ENCODE measurements around the gene GATAD2B.

GATAD2B gene

DNA sequence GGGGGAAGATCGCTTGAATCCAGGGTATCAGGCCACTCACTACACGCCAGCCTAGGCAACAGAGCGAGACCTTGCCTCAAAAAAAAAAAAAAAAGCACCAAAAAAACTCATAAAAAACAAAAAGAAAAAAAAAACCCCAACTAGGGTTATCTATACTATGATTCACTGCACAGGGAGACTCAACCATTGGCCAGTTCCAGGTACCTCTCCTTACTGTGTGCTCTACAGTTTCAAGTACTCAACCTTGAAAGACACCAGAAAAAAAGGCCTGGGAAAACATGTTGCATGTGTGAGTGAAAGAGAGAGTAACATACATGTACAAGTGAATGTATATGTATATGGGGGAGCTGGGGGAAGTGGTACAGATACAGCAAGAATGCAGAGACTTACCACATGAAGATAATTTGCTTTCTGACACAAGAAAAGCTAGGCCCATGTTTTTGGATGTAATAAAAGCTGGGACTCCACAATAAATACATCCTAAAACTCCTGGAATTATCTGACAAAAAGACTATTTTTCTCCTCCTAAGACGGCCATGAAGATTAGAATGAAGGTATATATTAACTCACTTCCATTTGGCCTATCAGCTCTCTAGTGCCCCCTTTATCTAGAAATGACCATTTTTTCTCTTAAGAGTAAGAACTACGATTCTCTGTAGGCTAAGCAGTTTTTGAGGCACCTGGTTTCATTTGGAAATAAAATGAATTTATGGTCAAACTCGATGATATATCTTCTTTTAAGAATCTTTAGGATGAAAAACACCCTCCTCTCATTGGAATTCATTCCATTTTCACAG is 95.4 kb downstream of the GATAD2B start:
- no peak for DNase-seq

DNA sequence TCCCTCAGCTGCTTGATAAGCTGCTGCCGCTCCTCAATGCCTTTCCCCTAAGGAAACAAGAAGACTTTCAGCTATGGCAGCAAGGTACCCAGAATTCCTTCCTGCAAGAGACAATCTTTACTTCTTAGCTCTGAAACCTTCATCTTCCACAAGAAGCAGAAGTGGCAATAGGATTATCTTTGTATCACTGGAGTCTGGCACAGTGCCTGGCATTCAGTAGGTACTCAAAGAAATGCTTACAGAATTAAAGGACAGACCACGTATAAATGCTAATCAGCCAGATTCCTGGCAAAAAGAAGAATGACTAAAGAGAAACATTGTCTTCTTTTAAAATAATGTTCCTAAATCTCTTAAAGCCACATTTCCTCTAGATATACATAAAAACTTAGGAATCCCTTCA is 103.9 kb downstream of the GATAD2B start:
- DNase-seq = no peak

DNA sequence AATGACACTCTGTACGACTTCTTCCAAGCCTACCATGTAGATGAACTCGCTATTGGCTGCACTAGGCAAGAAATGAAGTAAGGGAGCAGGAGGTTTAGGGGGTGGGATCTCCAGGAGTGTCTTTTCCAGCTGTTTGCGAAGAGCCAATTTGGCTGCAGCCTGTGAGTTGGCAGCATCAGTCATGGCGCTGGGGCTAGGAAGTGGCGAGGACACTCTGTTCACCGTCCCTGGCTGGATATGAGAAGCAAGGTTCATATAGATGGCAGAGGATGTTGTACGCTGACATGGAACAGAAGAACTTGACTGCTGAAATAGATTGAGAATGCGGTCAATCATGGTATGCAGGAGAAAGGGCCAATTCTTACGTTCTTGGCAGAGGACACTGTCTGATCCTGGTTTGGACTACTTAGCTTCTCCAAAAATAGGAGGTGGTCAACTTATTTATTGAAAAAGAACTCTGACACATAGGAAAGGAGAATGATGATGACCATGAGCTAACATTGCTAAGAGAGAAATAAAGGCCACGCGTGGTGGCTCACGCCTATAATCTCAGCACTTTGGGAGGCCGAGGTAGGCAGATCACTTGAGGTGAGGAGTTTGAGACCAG is 106.4 kb downstream of the GATAD2B start:
- DNase-seq = no peak

DNA sequence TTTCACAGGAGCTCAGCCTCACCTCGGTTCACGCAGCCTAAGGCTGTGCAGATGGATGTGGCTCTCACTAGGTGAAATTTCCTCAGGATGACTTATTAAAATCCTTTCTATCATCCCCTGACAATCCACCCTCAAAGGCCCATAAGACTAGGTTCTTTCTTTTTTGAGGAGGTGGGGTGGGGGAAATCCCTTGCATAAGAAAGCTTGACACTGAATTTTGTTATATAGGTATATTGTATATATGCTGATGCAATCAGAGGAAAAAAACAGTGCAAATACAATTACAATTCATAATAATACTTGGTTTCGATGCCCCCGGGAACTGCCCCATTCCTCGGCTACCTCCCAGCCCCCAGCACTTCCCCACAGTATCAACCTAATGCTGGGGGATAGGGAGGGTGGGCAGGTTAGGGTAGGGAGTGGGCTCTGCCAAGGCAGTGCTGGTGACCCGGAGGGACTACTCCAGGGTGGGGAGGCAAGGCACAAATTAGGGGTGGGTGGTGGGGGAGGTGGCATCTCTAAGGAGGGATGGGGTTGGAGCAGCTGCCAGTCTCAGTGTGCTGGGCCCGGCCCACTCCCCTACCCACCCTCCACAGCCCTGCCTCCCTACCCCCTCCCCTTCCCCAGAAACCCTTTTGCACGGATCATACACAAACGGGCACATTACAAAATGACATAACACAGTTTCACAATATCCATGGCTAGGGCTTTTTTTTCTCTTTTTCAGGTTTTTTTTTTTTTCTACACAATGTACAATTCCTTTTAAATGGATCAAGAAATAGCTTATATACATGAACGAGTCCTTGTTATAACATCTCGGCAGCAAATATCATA is 116.7 kb downstream of the GATAD2B start:
- no peak for DNase-seq

DNA sequence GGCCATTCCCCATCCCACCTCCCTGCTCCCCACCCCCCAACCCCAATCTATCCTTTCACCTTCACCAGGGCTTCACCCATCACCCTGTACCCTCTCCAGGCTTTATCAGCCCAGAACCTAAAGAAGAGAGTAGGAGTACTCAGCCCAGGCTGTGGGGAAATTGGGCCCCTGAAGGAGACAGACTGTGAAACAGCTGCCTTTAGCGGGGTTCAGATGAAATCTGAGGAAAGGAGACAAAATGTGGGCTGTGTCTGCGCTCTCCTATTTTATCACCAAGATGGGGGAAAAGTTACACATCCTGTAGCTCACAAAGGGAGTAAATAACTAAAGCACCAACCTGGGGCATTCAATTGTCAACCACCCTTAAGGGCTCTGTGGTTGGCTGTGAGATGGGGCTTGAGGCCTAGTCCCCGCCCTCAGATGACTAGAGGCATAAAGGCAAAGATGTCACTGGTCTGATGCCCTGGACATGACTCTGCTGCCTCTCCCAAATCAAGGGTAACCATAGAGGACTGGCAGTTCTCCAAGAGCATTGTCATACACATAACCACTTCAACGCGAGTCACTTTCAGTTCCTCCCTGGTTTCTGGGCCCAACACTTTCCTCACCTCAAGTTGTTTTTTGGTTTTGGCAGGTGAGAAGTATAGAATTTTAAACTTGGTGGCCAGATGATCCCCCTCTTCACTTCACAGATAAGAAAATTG is 117.6 kb downstream of the GATAD2B start:
- no peak for DNase-seq

DNA sequence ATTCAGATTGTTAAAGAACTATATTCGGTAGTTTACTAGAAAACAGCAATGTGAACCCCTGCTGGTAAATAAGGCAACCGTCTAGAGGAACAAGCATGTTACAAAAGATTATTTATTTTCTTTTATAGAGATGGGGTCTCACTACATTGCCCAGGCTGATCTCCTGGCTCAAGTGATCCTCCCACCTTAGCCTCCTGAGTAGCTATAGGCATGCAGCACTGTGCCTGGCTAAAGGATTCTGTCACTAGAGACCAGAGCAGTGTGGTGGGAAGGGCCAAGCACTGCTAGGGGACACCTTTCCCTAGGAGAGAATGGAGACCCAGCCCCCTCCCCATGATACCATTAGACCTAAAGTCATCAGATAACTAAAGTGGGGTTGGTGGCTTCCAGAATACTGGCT is 118.7 kb downstream of the GATAD2B start:
- DNase-seq = no peak

DNA sequence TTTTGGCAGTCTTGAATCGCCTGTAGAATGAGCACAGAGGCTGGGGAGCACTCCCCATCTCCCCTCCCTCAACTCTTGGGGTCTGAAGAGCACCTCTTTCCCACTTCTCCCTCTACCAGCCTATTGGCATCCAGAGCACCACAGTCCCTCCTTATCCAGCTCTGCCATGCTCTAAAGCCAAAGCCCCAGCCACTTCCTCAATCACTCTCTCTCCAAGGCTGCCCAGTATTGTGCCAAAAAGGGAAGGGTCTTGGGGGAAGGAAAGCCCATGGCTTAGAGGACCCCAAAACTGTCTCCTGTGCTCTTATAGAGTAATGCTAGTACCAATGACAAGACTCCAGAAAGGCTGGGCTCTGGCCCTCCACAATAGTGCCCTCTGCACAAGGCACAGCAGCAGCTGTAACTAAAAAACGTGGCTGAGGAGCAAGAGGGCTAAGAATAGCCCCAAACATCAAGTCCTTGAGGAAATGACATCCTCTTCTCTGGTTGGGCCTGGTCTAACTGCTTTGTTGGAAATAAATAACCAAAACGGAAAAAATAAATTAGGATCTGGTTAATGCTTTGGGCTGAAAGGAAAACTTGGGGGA is 119.2 kb downstream of the GATAD2B start:
- DNase-seq = no peak

DNA sequence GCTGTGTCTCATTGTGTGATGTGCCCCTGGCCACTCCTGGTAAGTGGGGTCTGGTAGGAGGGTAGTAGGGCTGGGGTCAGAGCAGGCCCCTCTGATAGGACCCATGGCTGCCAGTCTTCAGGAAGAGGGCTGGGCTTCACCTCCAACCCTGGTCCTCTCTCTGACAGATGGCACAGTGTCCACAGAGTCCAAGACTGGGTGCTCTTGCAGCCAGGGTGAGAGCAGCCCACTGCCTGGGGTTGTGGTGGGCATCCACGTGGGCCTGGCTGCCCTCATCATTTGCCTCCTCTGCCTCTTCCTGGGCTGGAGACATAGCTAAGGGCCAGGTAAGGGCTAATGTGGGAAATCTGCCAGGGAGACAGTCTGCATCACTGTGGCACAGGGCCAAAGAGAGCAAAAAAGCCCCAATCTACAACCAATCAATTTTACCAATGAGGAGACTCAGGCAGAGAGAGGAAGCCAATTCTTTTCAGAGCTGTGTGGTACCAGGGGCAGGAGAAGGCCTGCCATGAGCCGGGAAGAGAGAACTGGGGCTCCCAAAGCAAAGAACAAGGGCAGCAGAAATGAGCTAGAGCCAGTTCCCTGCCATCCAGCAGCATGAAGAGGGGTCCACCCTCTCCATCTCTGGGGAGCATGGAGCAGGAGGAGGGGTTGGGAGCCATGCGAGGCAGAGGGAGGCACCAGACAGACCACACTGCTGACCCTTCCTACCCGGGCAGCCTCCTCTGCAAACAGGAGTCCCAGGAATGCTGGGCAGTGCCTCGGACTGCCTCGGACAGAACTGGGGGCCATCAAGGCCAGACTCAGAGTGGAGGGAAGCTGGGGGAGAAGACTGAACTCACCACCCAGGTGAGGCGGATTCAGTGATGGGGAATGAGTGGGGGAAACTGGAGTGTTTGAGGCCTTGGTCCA is 120.7 kb downstream of the GATAD2B start:
- no peak for DNase-seq

DNA sequence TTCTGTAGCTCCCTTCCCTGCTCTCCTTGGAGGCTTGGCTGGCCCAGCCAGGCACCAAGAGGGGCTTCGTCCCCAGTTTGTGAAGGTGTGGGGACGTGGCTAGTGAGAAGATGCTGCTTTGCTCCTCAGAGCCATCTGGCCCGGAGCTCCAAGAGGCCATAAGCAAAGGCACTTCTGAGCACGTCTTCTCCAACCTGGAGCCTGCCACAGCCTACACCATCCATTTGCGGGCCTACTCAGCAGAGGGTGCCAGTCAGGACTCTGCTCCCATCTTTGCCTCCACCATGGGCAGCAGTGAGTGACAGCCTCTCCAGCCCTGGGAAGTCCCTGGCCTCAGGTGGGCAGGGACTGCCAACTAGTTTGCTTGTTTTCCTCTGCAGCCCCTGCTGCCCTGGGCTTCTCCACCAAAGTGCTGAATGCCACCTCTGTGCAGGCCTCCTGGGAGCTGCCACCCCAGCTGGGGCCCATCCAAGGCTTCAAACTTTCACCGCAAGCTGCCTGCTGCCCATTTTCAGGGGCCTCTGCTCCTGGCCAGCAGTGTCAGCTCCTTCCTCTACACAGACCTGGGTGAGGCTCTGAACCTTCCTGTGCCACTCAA is 121.6 kb downstream of the GATAD2B start:
- DNase-seq = no peak

DNA sequence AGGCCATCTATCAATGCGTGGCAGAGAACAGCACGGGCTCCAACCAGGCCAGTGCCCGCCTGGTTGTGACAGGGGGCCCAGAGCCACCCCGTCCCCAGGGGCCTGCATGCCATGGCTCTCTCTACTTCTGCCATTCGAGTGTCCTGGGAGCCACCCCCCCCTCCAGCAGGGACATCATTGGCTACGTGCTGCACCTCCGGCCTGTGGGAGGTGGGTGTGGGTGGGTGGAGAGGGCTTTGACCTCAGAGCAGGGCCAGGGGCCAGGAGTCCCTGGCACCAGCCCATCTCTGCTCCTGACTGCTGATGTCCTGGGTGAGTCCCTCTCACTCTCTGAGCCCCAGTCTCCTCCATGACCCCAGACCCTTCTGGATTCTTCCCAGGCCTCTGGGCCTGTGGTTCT is 122.3 kb downstream of the GATAD2B start:
- no peak for DNase-seq

DNA sequence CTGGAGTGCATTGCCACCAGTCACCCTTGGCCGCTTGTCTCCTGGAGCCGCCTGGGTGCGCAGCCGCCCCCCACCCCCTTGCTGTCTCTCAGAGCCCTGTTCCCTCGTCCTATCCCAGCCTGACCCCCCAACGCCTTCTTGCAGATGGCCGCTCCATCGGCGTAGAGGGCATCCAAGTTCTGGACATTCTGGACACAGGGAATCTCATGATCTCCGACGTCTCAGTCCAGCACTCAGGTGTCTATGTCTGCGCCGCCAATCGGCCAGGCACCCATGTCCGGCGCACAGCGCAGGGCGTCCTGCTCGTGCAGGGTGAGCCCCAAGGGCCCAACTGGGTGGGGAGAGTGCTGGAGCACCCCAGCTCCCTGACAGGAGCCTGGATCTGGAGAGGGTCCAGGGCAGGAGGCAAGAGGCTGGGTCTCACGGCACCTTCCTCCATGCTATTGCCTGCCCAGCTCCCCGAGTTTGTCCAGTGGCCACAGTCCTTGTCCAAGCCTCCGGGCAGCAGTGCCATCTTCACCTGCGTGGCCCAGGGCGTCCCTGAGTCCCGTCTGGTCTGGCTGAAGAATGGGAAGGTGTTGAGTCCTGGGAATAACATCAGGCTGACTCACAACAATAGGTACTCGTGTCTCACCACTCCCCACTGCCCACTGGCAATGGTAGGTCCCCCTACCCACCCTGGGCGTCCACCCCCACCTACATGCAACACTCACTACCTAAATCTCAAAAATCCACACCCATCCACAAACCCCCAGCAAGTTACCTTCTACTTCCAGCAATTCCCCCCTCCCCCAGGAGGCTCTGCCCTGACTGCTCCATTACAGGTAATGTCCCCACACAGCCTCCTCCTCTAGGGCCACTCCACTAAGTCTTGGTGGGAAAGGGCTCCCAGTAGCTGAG is 123.0 kb downstream of the GATAD2B start:
- DNase-seq = no peak

DNA sequence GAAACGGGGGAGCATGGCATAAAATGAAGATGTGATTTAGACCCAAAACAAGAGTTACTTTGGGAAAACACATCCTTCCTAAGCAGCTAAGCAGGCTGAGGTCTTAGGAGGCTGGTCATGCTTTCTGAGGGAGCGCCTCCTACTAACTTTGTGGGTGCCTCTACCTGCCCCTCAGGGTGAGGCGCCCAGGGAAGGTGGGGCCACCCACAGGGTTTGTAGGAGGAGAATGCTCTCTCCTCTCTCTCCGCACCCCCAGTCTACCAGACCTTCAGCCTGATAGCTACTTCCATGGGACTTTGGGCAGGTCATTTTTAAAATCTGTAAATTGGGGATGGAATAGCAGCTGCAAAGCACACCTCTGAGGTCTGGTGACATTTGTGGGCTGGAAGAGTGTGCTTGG is 123.8 kb downstream of the GATAD2B start:
- DNase-seq = no peak

DNA sequence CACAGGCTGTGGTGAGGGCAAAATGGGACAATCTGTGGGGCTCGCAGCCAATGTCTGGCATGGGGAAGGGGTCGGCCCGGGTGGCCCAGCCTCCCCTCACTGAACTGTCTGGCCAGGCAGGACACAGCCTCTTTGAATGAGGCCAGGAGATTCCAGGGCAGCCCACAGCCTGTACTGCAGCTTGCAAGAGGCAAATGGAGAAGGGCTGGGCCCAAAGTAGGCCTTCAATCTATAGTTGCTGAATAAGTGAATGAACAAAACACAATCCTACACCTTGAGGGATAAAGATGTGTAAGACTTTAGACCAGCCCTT is 124.3 kb downstream of the GATAD2B start:
- no peak for DNase-seq

DNA sequence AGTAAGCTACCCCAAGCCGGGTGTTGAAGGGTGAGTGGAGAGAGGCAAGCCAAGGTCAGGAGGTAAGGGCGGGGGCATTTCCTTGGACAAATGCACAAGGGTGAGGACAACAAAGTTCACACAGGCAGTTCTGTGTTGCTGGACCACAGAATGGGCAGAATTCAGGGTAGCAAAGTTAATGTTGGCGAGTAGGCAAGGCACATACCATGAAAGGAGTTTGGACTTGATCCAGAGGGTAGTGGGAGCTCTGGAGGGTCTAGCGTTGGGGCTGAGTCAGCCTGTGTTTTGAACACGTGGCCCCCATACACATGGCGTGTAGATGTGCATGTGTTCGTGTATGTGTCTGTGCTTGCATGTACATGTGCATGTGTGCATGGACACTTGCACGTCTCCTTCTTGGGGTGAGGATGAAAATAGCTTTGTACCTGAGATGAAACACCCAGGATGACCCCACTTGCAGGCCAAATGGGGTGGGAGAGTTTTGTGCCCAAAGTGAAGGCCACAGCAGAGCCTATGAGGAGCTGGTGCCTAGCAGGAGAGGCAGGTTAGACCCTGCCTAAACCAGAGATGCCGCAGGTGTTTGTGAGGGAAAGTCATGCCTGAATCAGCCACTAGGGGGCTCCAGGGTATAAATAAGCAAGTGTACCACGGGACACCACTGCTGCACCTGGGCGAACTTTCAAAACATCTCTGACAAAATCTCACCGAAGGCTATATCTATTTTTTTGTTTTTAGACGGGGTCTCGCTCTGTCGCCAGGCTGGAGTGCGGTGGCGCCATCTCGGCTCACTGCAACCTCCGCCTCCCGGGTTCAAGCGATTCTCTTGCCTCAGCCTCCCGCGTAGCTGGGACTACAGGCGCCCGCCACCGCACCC is 125.7 kb downstream of the GATAD2B start:
- peak; percentile 67 for DNase-seq

DNA sequence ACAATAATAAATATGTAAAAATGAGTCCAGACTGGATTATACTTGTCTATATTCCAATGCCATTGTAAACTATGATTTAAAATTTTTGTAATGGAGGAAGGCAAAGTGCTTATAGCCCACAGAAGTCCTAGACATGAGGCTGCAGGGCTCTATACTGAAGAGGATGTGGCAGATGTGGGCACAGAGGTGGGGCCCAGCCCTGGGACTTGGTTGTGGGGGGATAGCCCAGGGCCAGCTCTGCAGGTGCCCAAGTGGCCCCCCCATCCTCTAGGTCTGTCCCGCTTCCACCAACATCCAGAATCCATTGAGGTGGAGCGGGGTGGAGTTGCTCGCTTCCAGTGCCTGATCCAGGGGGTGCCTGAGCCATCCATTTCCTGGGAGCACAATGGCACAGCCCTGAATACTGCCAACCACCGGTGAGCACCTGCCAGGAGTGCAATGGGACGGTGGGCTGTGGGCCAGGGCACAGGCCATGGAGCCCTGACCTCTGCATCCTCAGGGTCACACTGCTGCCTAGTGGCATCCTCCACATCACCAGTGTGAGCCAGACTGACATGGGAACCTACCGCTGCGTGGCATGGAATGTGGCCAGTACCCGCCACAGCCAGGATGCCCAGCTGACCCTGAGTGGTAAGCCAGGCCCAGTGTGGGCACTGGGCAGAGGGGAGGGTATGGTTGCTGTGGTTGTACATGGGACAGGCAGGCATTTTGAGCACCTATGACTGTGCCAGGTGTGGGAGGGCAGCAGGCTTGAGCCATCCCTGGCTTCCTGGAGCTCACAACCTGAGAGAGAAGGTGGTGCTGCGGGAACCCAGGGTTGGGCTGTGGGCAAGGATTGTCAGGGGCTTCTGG is 126.6 kb downstream of the GATAD2B start:
- DNase-seq = no peak

DNA sequence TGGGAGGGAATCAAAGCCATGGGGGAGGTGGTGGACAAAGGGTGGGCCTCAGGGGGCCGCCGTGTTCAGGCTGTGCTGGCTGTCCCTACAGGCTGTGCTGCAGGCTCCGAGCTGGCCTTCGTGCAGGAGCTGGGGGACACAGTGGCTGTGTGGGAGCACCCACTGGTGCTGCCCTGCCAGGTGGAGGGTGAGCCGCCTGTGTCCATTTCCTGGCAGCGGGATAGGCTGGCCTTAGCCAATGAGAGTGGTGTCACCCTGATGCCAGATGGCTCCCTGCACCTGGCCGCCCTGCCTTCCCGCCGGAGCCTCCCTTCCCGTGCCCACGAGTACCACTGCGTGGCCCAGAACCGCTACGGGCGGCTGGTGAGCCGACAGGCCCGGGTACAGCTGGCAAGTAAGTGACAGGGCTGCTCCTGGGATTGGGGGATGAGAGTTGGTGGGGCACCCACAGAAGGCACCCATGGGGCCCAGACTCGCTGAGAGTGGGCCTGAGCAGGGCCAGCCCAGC is 127.4 kb downstream of the GATAD2B start:
- no peak for DNase-seq

DNA sequence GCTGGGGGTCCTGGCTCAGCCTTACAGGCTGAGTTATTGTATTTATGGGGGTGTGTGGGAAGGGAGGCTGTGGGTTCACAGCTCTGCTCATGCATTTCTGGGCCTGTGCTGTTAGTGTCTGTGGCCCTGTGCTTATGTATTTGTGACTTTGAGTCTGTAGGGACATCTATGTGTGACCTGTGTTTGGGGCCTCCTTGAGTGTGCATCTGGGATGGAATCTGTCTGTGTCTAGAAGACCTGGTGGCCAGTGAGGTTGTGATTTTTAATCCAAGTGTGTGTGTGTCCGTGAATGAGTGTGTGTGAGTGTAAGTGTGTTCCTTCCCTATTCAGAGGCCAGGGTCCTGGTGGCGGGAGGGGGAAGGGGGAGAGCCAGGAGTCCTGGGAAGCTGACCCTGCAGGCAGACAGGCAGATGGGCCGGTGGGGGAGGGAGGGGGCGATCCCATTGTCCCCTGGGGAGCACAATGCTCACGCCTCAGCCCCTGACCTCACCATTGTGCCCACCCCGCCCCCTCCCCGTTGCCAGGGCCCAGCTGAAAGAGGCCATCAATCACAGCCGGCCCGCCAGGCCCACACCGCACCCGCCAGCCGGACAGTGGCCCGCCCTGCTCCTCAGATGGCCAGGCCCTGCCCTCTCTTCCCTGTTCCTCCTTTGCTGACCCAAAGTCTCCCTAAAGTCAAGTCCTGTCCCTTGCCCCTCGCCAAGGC is 128.0 kb downstream of the GATAD2B start:
- no peak for DNase-seq
